GM21737 (cell line): Measurements from ENCODE around the gene SUCLG2.

Experiments used
- ATAC-seq: cut with Tn5 transposase; IDR thresholded peaks from one replicate; pipeline ENCODE4 v1.9.1; 2021; ENCODE audit warnings: mild to moderate bottlenecking, moderate library complexity; ENCODE audit not compliant: unreplicated experiment

The SUCLG2 gene

GRCh38 chr3:67463656-67464055 lies 190.8 kb downstream of the SUCLG2 start:
- no peak for ATAC-seq

- ATAC-seq: no peak
These were observed 192.2 kb downstream of the SUCLG2 start for GRCh38 chr3:67462187-67462586.

GRCh38 chr3:67461667-67462142 lies 192.7 kb downstream of the SUCLG2 start:
- no peak for ATAC-seq

- ATAC-seq: no peak
These were observed 193.4 kb downstream of the SUCLG2 start for GRCh38 chr3:67460841-67461510.

GRCh38 chr3:67459796-67460195 lies 194.6 kb downstream of the SUCLG2 start:
- ATAC-seq: no peak

GRCh38 chr3:67458896-67459530 lies 195.4 kb downstream of the SUCLG2 start:
- no peak for ATAC-seq

- ATAC-seq: no peak
These were observed 196.0 kb downstream of the SUCLG2 start for GRCh38 chr3:67458408-67458807.

GRCh38 chr3:67453628-67454027 lies 200.8 kb downstream of the SUCLG2 start:
- no peak for ATAC-seq

GRCh38 chr3:67450153-67450552 lies 204.3 kb downstream of the SUCLG2 start:
- ATAC-seq: no peak

GRCh38 chr3:67447393-67447792 lies 207.0 kb downstream of the SUCLG2 start:
- ATAC-seq: no peak

- no peak for ATAC-seq
These were observed 216.6 kb downstream of the SUCLG2 start for GRCh38 chr3:67437789-67438188.

GRCh38 chr3:67437090-67437489 lies 217.3 kb downstream of the SUCLG2 start:
- ATAC-seq: no peak

GRCh38 chr3:67433109-67433508 lies 221.3 kb downstream of the SUCLG2 start:
- no peak for ATAC-seq

- no peak for ATAC-seq
These were observed 222.5 kb downstream of the SUCLG2 start for GRCh38 chr3:67431887-67432286.

- ATAC-seq: no peak
These were observed 230.7 kb downstream of the SUCLG2 start for GRCh38 chr3:67423722-67424121.

GRCh38 chr3:67421912-67422311 lies 232.5 kb downstream of the SUCLG2 start:
- no peak for ATAC-seq

- ATAC-seq: no peak
These were observed 234.6 kb downstream of the SUCLG2 start for GRCh38 chr3:67419779-67420178.

- no peak for ATAC-seq
These were observed 235.2 kb downstream of the SUCLG2 start for GRCh38 chr3:67419218-67419529.

- no peak for ATAC-seq
These were observed 235.8 kb downstream of the SUCLG2 start for GRCh38 chr3:67418426-67419217.

GRCh38 chr3:67416703-67417102 lies 237.7 kb downstream of the SUCLG2 start:
- ATAC-seq: no peak

- ATAC-seq: no peak
These were observed 238.9 kb downstream of the SUCLG2 start for GRCh38 chr3:67415511-67415910.

- ATAC-seq: no peak
These were observed 239.7 kb downstream of the SUCLG2 start for GRCh38 chr3:67414740-67415139.
